ENCODE results near the gene MYO10.

Gene MYO10

GRCh38 chr5:16625096-16625495 lies 311.0 kb downstream of the MYO10 start:
- DNase-seq (ENCODE audit: low read depth, low spot score), result no peak

GRCh38 chr5:16619136-16619535 lies 317.0 kb downstream of the MYO10 start:
- no peak for DNase-seq (ENCODE audit: low read depth, low spot score)

GRCh38 chr5:16618138-16618897 lies 317.8 kb downstream of the MYO10 start:
- no peak for DNase-seq (ENCODE audit: low read depth, low spot score)

GRCh38 chr5:16617274-16617968 lies 318.7 kb downstream of the MYO10 start:
- peak; percentile 8 for DNase-seq (ENCODE audit: low read depth, low spot score)

- peak; percentile 61 for DNase-seq (ENCODE audit: low read depth, low spot score)
Observed at GRCh38 chr5:16616536-16617273, 319.4 kb downstream of the MYO10 start, which contains the start of gene RETREG1. Gene RETREG1, minus strand, starts transcription at chr5:16616997. Its CDS starts 26 bp downstream, at chr5:16616971.

GRCh38 chr5:16615741-16616535 lies 320.1 kb downstream of the MYO10 start:
- DNase-seq (ENCODE audit: low read depth, low spot score), result peak; percentile 5

GRCh38 chr5:16612007-16612406 lies 324.1 kb downstream of the MYO10 start:
- DNase-seq (ENCODE audit: low read depth, low spot score), result no peak

Data from ELF-1 (cell line).